Upper lobe of right lung (tissue), 1 donor: Measurements from ENCODE around the gene RSPH1. TPM values are rescaled to one million over a fixed set of nuclear protein-coding genes. Genes with fewer than 3 reads are reported as not detected.

Experiments
- ATAC-seq: fragments of 200-7000 bp; cut with Tn5 transposase; one replicate; pipeline ENCODE4 v1.9.1; 2020; ENCODE audit warnings: mild to moderate bottlenecking, moderate library complexity
- DNase-seq: peaks from one replicate; pipeline ENCODE4 v3.0.0-alpha.2; 2020
- H3K27ac ChIP-seq: fragments of 200-600 bp; one replicate; pipeline ENCODE4 v1.8.0; 2022
- H3K27me3 ChIP-seq: fragments of 200-600 bp; one replicate; pipeline ENCODE4 v1.8.0; 2022; ENCODE audit warnings: mild to moderate bottlenecking
- H3K36me3 ChIP-seq: fragments of 200-600 bp; one replicate; pipeline ENCODE4 v1.8.0; 2022
- H3K4me1 ChIP-seq: fragments of 200-600 bp; one replicate; pipeline ENCODE4 v1.8.0; 2022
- H3K4me3 ChIP-seq: fragments of 200-600 bp; one replicate; pipeline ENCODE4 v1.8.0; 2022; ENCODE audit warnings: mild to moderate bottlenecking
- H3K9me3 ChIP-seq: fragments of 200-600 bp; one replicate; pipeline ENCODE4 v1.8.0; 2022
- CTCF ChIP-seq: fragments of 200-600 bp; IDR thresholded peaks from one replicate; pipeline ENCODE4 v1.8.0; 2022; ENCODE audit warnings: antibody characterized with exemption
- intact Hi-C: fragments of 100-400 bp; cut with DNase I; formaldehyde crosslinking; loops from one replicate; pipeline ENCODE4 v1.11.0; 2022
- total RNA-seq: library from RNA; stranded (reverse); fragmentation: NEBNext Ultra II Directional; extraction: Animal tissue kit (Norgen Biotek cat#: 25700); gene quantifications from one replicate; pipeline ENCODE4 v1.2.1, GENCODE V29; 2021
- donor health status: DM: no; HTN: yes; CAD: no; lungs with severe emphysema.

RSPH1 gene
- total RNA-seq, 1 donor from 2014 or later: 0.84 TPM

DNA sequence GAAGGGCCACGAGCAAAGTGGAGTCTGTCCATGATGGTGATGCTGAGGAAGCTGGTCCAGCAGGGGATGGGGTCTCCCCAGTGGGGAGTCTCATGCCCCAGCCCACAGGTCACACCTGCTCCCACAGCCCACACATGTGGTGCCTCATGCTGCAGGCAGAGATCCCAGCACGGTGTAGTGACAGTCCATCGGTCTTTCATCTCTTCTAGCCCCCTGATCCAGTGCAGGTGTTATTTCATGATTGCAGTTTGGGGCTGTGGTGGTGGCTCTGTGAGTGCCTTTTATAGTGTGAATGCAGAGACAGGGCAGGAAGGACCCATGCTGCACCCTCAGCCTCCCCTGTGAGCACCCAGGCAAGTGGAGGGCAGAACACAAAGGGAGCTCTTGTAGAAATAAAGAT, 47.3 kb downstream of the RSPH1 start:
- ATAC-seq: no peak
- TF ChIP-seq CTCF: no peak
- no peaks in the 10 kb centered on the region for H3K36me3 ChIP-seq
- H3K27ac ChIP-seq: no peak overlapping the region
- no peaks in the 10 kb centered on the region for H3K27me3 ChIP-seq
- intact Hi-C loops: no loop called here
- H3K4me1 ChIP-seq: peaks cover 4% of the 10 kb centered on the region
- no peak for DNase-seq
- H3K9me3 ChIP-seq: no peaks in the 10 kb centered on the region
- H3K4me3 ChIP-seq: no peak overlapping the region

DNA sequence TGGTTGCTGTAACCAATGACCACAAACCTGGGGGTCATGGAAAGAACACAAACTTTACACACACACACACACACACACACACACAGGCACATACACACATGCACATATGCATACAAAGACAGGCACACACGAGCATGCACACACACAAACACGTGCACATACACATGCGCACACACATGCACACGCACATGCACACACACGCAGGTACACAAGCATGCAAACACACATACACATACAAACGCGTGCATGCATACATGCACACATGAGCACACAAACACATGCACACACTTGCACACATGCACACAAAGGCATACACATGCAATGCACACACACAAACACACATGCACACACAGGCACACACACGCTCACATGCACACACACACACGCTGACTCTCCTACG, 48.3 kb downstream of the RSPH1 start:
- intact Hi-C loops: no loop called here
- no peaks in the 10 kb centered on the region for H3K36me3 ChIP-seq
- TF ChIP-seq CTCF: no peak
- no peak overlapping the region for H3K27ac ChIP-seq
- H3K9me3 ChIP-seq: no peaks in the 10 kb centered on the region
- ATAC-seq: no peak
- no peak overlapping the region for H3K4me3 ChIP-seq
- no peaks in the 10 kb centered on the region for H3K27me3 ChIP-seq
- peaks cover 4% of the 10 kb centered on the region for H3K4me1 ChIP-seq
- DNase-seq: no peak

- Histone ChIP-seq H3K27me3 (no peaks in the 10 kb centered on the region), H3K4me3 (no peak overlapping the region), H3K4me1 (peaks cover 4% of the 10 kb centered on the region), H3K36me3 (no peaks in the 10 kb centered on the region), H3K9me3 (no peaks in the 10 kb centered on the region), H3K27ac (no peak overlapping the region)
- no peak for DNase-seq
- no peak for TF ChIP-seq CTCF
- no peak for ATAC-seq
- intact Hi-C loops: no loop called here
Measured at GRCh38 chr21:42447182-42447581, 48.8 kb downstream of the RSPH1 start.

DNA sequence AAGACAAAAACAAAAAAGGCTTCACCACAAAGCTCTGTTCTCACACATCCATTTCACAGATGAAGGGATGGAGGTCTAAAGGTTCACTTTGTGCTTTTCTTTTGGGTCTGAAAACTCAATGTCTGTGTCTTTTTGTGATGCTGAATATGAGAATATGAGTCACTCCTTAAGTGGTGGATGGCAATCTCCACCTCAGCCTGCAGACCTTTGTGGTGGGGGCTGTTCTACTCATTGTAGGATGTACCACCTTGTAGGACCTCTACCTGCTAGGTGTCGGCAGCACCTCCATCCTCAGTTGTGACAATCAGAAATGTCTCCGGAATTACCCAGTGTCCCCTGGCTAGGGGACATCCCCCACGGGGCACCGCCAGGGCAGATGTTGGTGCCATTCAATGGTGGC, 49.5 kb downstream of the RSPH1 start:
- Histone ChIP-seq H3K4me3 (no peak overlapping the region), H3K4me1 (peaks cover 4% of the 10 kb centered on the region), H3K27ac (no peak overlapping the region), H3K9me3 (no peaks in the 10 kb centered on the region), H3K27me3 (no peaks in the 10 kb centered on the region), H3K36me3 (no peaks in the 10 kb centered on the region)
- intact Hi-C loops: no loop called here
- no peak for TF ChIP-seq CTCF
- no peak for ATAC-seq
- DNase-seq: no peak

- no peak for DNase-seq
- peaks cover 3% of the 10 kb centered on the region for H3K4me1 ChIP-seq
- H3K27me3 ChIP-seq: no peaks in the 10 kb centered on the region
- H3K36me3 ChIP-seq: no peaks in the 10 kb centered on the region
- no peaks in the 10 kb centered on the region for H3K9me3 ChIP-seq
- intact Hi-C loops: no loop called here
- no peak overlapping the region for H3K4me3 ChIP-seq
- H3K27ac ChIP-seq: no peak overlapping the region
- ATAC-seq: no peak
- TF ChIP-seq CTCF: no peak
Measured at GRCh38 chr21:42445311-42445710, 50.7 kb downstream of the RSPH1 start.

- H3K9me3 ChIP-seq: no peaks in the 10 kb centered on the region
- no peaks in the 10 kb centered on the region for H3K4me1 ChIP-seq
- DNase-seq: no peak
- intact Hi-C loops: no loop called here
- H3K27me3 ChIP-seq: no peaks in the 10 kb centered on the region
- no peak for ATAC-seq
- TF ChIP-seq CTCF: no peak
- no peak overlapping the region for H3K27ac ChIP-seq
- no peak overlapping the region for H3K4me3 ChIP-seq
- no peaks in the 10 kb centered on the region for H3K36me3 ChIP-seq
Measured at GRCh38 chr21:42444745-42445059, 51.3 kb downstream of the RSPH1 start.
